ENCODE results near the gene OR4C3.
"Not testable (repeated sequence)": the region's sequence is repeated elsewhere in the genome, so short reads cannot be mapped to it uniquely, and the experiment has no call there.

Gene OR4C3

DNA sequence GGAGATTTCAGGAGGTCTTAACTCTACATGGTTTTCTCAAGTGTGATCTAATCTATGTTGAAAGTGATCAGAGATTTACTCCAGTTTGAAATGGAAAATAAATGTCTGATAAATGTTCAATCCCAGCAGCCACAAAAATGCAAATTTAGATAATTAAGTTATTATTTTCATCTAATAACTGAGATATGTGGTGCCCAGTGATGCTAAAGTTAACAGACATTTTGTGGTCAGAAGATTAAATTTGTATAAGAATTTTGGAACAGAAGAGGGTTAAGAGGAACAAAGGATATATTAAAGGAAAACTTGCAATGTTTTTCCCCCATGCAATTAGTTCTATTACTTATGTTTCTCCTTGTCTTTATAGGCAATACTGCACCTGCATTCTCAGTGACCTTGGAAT lies at the start of gene OR4C3:
OR4C3 (plus strand) TSS at position 301 of the 400 bp plus-strand sequence. CDS start 102 bp downstream, outside the sequence.
- H3K4me3 ChIP-seq (ENCODE audit: low read length); DNase-seq (ENCODE audit: low read depth): not testable (repeated sequence)

DNA sequence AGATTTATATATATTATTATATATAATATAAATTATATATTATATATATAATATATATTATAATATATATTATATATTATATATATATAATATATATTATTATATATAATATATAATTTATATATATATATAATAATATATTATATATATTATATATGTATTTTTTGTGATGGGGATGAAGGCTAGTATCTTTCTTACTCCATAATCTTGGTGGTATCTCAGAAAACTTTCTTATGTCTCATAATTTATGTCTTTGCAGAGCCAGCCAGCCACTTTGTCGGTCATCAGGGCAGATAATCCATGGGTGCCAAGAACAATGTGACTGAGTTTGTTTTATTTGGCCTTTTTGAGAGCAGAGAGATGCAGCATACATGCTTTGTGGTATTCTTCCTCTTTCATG lies 18.8 kb upstream of the OR4C3 start, which contains the start of gene OR4S1:
OR4S1 (plus strand) TSS at position 301 of the 400 bp plus-strand sequence; CDS start at position 301, 0 bp downstream.
- H3K4me3 ChIP-seq (ENCODE audit: low read length), result no peak within 1 kb of the TSS
- no peak for TF ChIP-seq CTCF (conservative IDR thresholded peaks at IDR 0.05; ENCODE audit: low read depth, low read length)
- DNase-seq (ENCODE audit: low read depth), result no peak

DNA sequence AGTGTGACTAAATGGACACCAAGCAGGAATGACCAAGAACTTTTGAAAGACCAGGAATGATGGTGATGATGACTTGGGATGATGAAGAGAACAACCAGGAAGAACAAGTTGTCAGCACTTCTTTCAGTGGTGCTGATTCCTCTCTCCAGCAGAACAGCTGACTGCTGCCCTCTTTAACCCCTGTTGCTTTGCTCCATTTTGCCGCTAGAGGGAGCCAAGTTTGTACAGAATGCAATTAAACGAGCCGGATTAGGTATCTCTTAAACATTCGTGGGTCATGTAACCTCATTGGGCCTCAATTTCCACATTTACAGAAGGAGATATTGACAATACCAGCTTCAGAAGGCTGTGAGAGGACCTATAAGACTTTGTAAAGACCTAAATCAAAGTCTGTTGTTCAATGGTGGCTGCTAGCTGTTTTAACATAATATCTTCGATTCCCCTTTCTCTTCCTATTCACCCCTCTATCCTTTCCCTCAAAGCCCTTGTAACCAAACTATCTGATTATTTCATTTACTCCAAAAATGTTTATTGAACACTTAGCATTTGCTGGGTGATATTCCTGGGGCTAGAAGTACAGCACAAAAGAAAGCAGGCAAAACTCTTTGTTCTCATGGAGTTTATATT lies 16.8 kb upstream of the OR4C3 start:
- peak; percentile 62 for TF ChIP-seq CTCF (conservative IDR thresholded peaks at IDR 0.05; ENCODE audit: low read depth, low read length)
- DNase-seq (ENCODE audit: low read depth), result no peak
- H3K4me3 ChIP-seq (ENCODE audit: low read length), result no peak overlapping the region

GRCh38 chr11:48313590-48313989 lies 11.1 kb upstream of the OR4C3 start:
- not testable (repeated sequence) for H3K4me3 ChIP-seq (ENCODE audit: low read length); DNase-seq (ENCODE audit: low read depth)

DNA sequence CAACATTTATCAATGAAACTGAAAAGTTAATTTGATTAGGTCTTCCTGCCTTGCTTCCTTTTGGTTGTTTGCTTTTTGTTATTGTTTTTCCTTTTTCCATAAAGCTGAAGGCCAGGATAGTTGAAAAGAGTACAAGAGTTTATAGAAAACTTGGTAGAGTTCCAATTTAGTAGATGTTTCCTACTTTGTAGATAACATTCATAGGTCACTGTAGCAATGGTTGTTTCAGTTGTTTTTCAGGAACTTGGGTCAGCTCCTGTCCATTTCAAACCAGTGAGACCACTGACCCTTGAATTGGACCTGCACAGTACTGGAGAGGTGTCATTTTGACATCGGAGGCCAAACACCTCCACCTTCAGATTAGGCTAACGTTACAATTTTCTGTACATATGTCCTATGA lies 4.9 kb upstream of the OR4C3 start:
- DNase-seq (ENCODE audit: low read depth); H3K4me3 ChIP-seq (ENCODE audit: low read length): not testable (repeated sequence)

GRCh38 chr11:48341466-48341865 lies 16.7 kb downstream of the OR4C3 start:
- no peak overlapping the region for H3K4me3 ChIP-seq (ENCODE audit: low read length)
- DNase-seq (ENCODE audit: low read depth), result no peak

DNA sequence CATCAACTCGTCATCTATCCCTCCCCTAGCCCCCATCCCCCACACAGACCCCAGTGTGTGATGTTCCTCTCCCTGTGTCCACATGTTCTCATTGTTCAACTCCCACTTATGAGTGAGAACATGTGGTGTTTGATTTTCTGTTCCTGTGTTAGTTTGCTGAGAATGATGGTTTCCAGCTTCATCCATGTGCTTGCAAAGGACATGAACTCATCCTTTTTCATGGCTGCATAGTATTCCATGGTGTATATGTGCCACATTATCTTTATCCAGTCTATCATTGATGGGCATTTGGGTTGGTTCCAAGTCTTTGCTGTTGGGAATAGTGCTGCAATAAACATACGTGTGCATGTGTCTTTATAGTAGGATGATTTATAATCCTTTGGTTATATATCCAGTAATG lies 17.8 kb downstream of the OR4C3 start:
- not testable (repeated sequence) for H3K4me3 ChIP-seq (ENCODE audit: low read length); DNase-seq (ENCODE audit: low read depth)

More at GRCh38 chr11:48341466-48341865, 16.7 kb downstream of the OR4C3 start:
- TF ChIP-seq CTCF (conservative IDR thresholded peaks at IDR 0.05; ENCODE audit: low read depth, low read length), result no peak

GRCh38 chr11:48346286-48346685 lies 21.6 kb downstream of the OR4C3 start:
- not testable (repeated sequence) for DNase-seq (ENCODE audit: low read depth)

GRCh38 chr11:48354013-48354412 lies 29.3 kb downstream of the OR4C3 start:
- H3K4me3 ChIP-seq (ENCODE audit: low read length), result no peak overlapping the region
- no peak for DNase-seq (ENCODE audit: low read depth)
- TF ChIP-seq CTCF (conservative IDR thresholded peaks at IDR 0.05; ENCODE audit: low read depth, low read length), result no peak

More at GRCh38 chr11:48346286-48346685, 21.6 kb downstream of the OR4C3 start:
- not testable (repeated sequence) for H3K4me3 ChIP-seq (ENCODE audit: low read length)

DNA sequence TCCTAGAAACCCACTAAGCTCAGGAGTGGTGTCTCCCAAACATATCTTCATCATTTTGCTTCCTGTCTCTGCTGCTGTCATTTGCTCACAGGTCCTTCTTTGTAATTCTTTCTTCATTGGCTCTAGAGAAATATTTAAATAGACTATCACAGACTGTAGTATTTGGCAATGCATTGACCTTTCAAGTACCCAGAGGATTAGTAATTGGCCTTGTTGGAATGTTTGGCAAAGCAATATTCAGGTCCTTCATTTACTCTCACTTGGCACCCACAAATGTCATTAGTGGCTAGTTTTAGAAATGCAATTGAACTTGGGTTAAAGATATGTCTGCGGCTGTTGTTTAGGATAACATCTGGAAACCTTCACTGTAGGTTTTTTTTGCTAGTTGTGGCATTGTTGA lies 30.0 kb downstream of the OR4C3 start:
- TF ChIP-seq CTCF (conservative IDR thresholded peaks at IDR 0.05; ENCODE audit: low read depth, low read length), result no peak
- no peak overlapping the region for H3K4me3 ChIP-seq (ENCODE audit: low read length)
- no peak for DNase-seq (ENCODE audit: low read depth)

DNA sequence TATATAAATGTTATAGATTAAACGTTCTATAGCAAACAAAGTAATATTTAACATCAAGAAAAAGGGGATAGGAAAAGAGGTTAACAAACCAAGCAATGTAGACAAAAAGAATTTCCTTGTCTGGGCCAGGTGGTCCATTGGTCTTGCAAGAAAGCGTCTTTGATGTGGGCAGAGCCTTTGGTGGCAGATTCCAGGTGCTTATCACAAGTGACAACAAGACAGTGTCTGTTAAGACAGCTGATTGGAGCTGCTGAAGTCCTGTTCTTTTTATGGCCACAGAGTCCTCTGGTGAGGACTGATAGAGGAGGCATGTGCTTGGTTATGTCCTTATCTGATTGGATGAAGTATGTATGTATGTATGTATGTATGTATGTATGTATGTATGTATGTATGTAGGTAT lies 36.6 kb downstream of the OR4C3 start:
- DNase-seq (ENCODE audit: low read depth); H3K4me3 ChIP-seq (ENCODE audit: low read length): not testable (repeated sequence)

All from retinal pigment epithelial cell (primary cell).